HepG2 (cell line): ENCODE measurements around the gene SELENOS. TPM values are rescaled to one million over a fixed set of nuclear protein-coding genes. Genes with fewer than 3 reads are reported as not detected.

Experiments used
- CHD4 ChIP-seq: fragments of 200-600 bp; sonication (generic); IDR thresholded peaks from 2 replicates; pipeline ENCODE4 v1.7.0; 2017; ENCODE audit warnings: mild to moderate bottlenecking, low read length, borderline replicate concordance
- ELF3 ChIP-seq: IDR thresholded peaks from 2 replicates; pipeline ENCODE4 v1.6.1; 2016; ENCODE audit warnings: missing genetic modification reagents, missing compliant biosample characterization
- JUNB ChIP-seq: sonication (generic); formaldehyde crosslinking; IDR thresholded peaks from 2 replicates; pipeline ENCODE4 v1.8.0; 2022; ENCODE audit warnings: missing genetic modification reagents, mild to moderate bottlenecking, borderline replicate concordance
- ZFP37 ChIP-seq: sonication (generic); formaldehyde crosslinking; IDR thresholded peaks from 2 replicates; pipeline ENCODE4 v1.4.0; 2020; ENCODE audit warnings: missing genetic modification reagents, borderline replicate concordance
- ZIK1 ChIP-seq: sonication (generic); formaldehyde crosslinking; IDR thresholded peaks from 2 replicates; pipeline ENCODE4 v1.5.0; 2020; ENCODE audit warnings: mild to moderate bottlenecking, low read depth, missing genetic modification reagents, borderline replicate concordance
- ZNF225 ChIP-seq: sonication (generic); formaldehyde crosslinking; IDR thresholded peaks from 2 replicates; pipeline ENCODE4 v1.4.0; 2020; ENCODE audit warnings: mild to moderate bottlenecking, missing genetic modification reagents
- ZNF256 ChIP-seq: sonication (generic); formaldehyde crosslinking; conservative IDR thresholded peaks from 2 replicates; pipeline ENCODE4 v1.4.0; 2020; ENCODE audit warnings: missing genetic modification reagents
- ZNF773 ChIP-seq: sonication (generic); formaldehyde crosslinking; IDR thresholded peaks from 2 replicates; pipeline ENCODE4 v1.4.0; 2020; ENCODE audit warnings: missing genetic modification reagents, borderline replicate concordance
- ZNF782 ChIP-seq: sonication (generic); formaldehyde crosslinking; IDR thresholded peaks from 2 replicates; pipeline ENCODE4 v1.4.0; 2020; ENCODE audit warnings: missing genetic modification reagents, mild to moderate bottlenecking, borderline replicate concordance
- polyA plus RNA-seq, 8 experiments: library from polyadenylated mRNA; depleted of rRNA in 3 of 8; stranded (reverse) in 7 of 8; unstranded in 1 of 8; fragments of >200 nt; fragmentation: Illumina TruSeq in 4 of 8; extraction: Trizol in 4 of 8; gene quantifications; 2 replicates each; pipeline versions ENCODE4 v1.2.1 to v1.2.3, GENCODE V29; 2011 to 2016; ENCODE audit warnings: low read depth in 4 of 8, missing spikeins in 1 of 8, mixed read lengths in 1 of 8; ENCODE audit not compliant: insufficient read depth in 1 of 8
- total RNA-seq, 5 experiments: library from RNA; depleted of rRNA; stranded (reverse); fragments of >200 nt; fragmentation: Illumina TruSeq; extraction: Trizol; gene quantifications; 2 replicates each; pipeline ENCODE4 v1.2.3, GENCODE V29; 2016; ENCODE audit warnings: low read depth in 1 of 5
- TF ChIP-seq, protein P1 (sequence below): sonication (generic); formaldehyde crosslinking; IDR thresholded peaks from 2 replicates; pipeline ENCODE4 v1.5.0; 2020; ENCODE audit warnings: mild to moderate bottlenecking, missing genetic modification reagents
- TF ChIP-seq, protein P2 (sequence below): IDR thresholded peaks from 2 replicates; pipeline ENCODE4 v1.6.1; 2016; ENCODE audit warnings: missing compliant biosample characterization, missing genetic modification reagents, borderline replicate concordance
- TF ChIP-seq, protein P3 (sequence below): sonication (generic); formaldehyde crosslinking; IDR thresholded peaks from 2 replicates; pipeline ENCODE4 v1.4.0; 2020; ENCODE audit warnings: low read depth, mild to moderate bottlenecking, missing genetic modification reagents
- TF ChIP-seq, protein P4 (sequence below): sonication (generic); formaldehyde crosslinking; IDR thresholded peaks from 2 replicates; pipeline ENCODE4 v1.5.0; 2020; ENCODE audit warnings: mild to moderate bottlenecking, missing genetic modification reagents

SELENOS gene
- total and polyA plus RNA-seq, 2 of the 13 experiments (the other 11 are each of a cell fraction or from before 2014, with no cell fraction given): 63.0 to 66.1 TPM

DNA sequence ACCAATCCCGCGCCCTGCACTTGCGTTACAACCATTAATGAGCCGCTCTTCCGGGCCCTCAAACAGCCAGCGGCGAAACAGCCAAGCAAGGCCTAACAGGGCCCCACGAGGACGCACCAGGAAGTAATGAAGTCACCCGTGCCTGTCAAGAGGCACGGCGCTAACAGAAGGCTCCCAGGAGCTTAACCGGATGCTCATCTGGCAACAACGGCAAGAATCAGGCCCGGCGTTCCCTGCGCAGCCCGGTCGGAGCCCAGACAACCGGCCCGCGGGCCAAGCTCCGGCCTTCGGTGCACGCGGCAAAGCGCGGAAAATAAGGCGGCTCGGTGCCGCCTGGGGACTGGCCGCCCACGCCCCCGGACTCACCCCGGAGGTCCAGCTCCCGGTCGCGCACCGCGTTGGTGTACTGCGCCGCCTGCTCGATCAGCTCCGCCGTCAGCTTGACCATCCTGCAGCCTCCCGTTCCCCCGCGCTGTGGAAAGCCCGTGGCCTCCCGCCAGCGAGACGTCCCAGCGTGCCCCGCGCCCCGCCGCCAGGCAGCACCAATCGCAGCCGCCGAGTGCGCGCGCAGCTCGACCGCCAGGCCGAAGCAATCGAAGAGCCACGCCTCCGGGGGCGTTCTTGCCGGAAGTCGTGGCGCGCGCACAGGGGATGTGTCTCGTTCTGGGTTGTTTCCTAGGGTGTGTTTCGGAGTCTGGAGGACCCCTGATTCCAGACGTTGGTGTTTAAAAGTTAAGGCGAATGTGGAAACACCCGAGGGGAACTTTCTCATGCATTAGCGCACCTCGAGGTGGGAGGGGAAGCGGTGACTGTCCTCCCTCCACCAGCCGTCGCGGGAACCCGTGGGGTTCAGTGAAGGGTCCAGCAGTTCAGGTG, 17.7 kb upstream of the SELENOS start, which contains the start of gene SNRPA1 (continued):
- TF ChIP-seq ZNF782 (CRISPR knock-in tag) (peak; percentile 86), JUNB (peak; percentile 60; the same call in 1 of the 2 replicates), CHD4 (no peak), ZNF225 (CRISPR knock-in tag) (0 out of 2 replicates have a peak, but pooled peaks have one; percentile 56), ZNF256 (CRISPR knock-in tag) (no peak; the same call in 1 of the 2 replicates), ZFP37 (CRISPR knock-in tag) (no peak; the same call in 1 of the 2 replicates), ZIK1 (CRISPR knock-in tag) (peak; percentile 88), ELF3 (CRISPR knock-in tag) (peak; percentile 88), ZNF773 (CRISPR knock-in tag) (no peak; the same call in 1 of the 2 replicates)
- TF ChIP-seq, protein P1, sequence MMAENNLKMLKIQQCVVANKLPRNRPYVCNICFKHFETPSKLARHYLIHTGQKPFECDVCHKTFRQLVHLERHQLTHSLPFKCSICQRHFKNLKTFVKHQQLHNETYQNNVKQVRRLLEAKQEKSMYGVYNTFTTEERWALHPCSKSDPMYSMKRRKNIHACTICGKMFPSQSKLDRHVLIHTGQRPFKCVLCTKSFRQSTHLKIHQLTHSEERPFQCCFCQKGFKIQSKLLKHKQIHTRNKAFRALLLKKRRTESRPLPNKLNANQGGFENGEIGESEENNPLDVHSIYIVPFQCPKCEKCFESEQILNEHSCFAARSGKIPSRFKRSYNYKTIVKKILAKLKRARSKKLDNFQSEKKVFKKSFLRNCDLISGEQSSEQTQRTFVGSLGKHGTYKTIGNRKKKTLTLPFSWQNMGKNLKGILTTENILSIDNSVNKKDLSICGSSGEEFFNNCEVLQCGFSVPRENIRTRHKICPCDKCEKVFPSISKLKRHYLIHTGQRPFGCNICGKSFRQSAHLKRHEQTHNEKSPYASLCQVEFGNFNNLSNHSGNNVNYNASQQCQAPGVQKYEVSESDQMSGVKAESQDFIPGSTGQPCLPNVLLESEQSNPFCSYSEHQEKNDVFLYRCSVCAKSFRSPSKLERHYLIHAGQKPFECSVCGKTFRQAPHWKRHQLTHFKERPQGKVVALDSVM (CRISPR knock-in tag): 0 out of 2 replicates have a peak, but pooled peaks have one; percentile 63
- TF ChIP-seq, protein P2, sequence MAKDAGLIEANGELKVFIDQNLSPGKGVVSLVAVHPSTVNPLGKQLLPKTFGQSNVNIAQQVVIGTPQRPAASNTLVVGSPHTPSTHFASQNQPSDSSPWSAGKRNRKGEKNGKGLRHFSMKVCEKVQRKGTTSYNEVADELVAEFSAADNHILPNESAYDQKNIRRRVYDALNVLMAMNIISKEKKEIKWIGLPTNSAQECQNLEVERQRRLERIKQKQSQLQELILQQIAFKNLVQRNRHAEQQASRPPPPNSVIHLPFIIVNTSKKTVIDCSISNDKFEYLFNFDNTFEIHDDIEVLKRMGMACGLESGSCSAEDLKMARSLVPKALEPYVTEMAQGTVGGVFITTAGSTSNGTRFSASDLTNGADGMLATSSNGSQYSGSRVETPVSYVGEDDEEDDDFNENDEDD (CRISPR knock-in tag): peak; percentile 94
- TF ChIP-seq, protein P3, sequence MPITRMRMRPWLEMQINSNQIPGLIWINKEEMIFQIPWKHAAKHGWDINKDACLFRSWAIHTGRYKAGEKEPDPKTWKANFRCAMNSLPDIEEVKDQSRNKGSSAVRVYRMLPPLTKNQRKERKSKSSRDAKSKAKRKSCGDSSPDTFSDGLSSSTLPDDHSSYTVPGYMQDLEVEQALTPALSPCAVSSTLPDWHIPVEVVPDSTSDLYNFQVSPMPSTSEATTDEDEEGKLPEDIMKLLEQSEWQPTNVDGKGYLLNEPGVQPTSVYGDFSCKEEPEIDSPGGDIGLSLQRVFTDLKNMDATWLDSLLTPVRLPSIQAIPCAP (CRISPR knock-in tag): no peak; the same call in none of the 2 replicates
- TF ChIP-seq, protein P4, sequence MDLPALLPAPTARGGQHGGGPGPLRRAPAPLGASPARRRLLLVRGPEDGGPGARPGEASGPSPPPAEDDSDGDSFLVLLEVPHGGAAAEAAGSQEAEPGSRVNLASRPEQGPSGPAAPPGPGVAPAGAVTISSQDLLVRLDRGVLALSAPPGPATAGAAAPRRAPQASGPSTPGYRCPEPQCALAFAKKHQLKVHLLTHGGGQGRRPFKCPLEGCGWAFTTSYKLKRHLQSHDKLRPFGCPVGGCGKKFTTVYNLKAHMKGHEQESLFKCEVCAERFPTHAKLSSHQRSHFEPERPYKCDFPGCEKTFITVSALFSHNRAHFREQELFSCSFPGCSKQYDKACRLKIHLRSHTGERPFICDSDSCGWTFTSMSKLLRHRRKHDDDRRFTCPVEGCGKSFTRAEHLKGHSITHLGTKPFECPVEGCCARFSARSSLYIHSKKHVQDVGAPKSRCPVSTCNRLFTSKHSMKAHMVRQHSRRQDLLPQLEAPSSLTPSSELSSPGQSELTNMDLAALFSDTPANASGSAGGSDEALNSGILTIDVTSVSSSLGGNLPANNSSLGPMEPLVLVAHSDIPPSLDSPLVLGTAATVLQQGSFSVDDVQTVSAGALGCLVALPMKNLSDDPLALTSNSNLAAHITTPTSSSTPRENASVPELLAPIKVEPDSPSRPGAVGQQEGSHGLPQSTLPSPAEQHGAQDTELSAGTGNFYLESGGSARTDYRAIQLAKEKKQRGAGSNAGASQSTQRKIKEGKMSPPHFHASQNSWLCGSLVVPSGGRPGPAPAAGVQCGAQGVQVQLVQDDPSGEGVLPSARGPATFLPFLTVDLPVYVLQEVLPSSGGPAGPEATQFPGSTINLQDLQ (CRISPR knock-in tag): no peak; the same call in 1 of the 2 replicates
